RWPE2 (cell line): ENCODE results near the gene APOH.
A peak's percentile ranks its signal among the peaks of the same experiment; 100 is the strongest.

Experiments
- ATAC-seq: fragments of 200-7000 bp; cut with Tn5 transposase; 3 replicates; pipeline ENCODE4 v1.9.1; 2021; ENCODE audit warnings: low read depth
- DNase-seq: peaks from one replicate; pipeline ENCODE4 v3.0.0-alpha.2; 2020; ENCODE audit warnings: low spot score
- H3K27ac ChIP-seq: fragments of 450-650 bp; 2 replicates; pipeline ENCODE4 v1.5.1; 2017; ENCODE audit warnings: mild to moderate bottlenecking; ENCODE audit not compliant: poor library complexity, severe bottlenecking
- H3K27me3 ChIP-seq: fragments of 250-450 bp; sonication (Bioruptor Pico); 2 replicates; pipeline ENCODE4 v1.5.1; 2021; ENCODE audit warnings: mild to moderate bottlenecking, moderate library complexity; ENCODE audit not compliant: insufficient read depth, poor library complexity, severe bottlenecking
- H3K36me3 ChIP-seq: fragments of 250-450 bp; sonication (Bioruptor Pico); 2 replicates; pipeline ENCODE4 v1.5.1; 2020; ENCODE audit warnings: low read depth, mild to moderate bottlenecking, moderate library complexity
- H3K4me1 ChIP-seq: fragments of 250-450 bp; sonication (Bioruptor Pico); 2 replicates; pipeline ENCODE4 v1.5.1; 2021; ENCODE audit warnings: mild to moderate bottlenecking, moderate library complexity; ENCODE audit not compliant: insufficient read depth, poor library complexity, severe bottlenecking
- H3K4me3 ChIP-seq: fragments of 250-450 bp; sonication (Bioruptor Pico); 2 replicates; pipeline ENCODE4 v1.5.1; 2021; ENCODE audit warnings: mild to moderate bottlenecking, moderate library complexity; ENCODE audit not compliant: severe bottlenecking
- H3K9me3 ChIP-seq: fragments of 250-450 bp; sonication (Bioruptor Pico); 2 replicates; pipeline ENCODE4 v1.5.1; 2021; ENCODE audit warnings: mild to moderate bottlenecking, moderate library complexity; ENCODE audit not compliant: severe bottlenecking
- TF ChIP-seq, protein P1 (sequence below): fragments of 450-650 bp; IDR thresholded peaks from one replicate; pipeline ENCODE4 v1.5.1; 2017; ENCODE audit warnings: mild to moderate bottlenecking, moderate library complexity; ENCODE audit not compliant: poor library complexity, severe bottlenecking

APOH gene

DNA sequence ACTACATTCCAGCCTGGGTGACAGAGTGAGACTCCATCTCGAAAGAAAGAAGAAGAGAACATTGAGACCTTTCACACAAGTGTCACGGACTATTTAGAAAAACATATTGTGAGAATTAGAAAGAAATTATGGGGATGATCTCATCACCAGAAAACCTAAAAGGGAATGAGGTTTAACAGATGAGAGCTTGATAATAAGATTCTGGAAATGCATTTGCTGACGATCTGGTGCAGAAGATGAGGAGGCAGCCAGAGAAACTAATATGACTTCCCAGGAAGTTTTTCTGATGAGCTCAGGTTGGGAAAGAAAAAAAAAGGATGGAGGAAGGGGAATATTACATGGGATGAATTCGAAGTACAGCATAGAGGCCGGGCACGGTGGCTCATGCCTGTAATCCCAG lies 10.8 kb upstream of the APOH start:
- Histone ChIP-seq H3K4me1 (peaks cover 9% of the 10 kb centered on the region), H3K36me3 (no peaks in the 10 kb centered on the region), H3K27ac (peak overlapping the region; percentile 59), H3K27me3 (peaks cover 3% of the 10 kb centered on the region), H3K9me3 (peaks cover 2% of the 10 kb centered on the region), H3K4me3 (no peak overlapping the region)
- TF ChIP-seq, protein P1, sequence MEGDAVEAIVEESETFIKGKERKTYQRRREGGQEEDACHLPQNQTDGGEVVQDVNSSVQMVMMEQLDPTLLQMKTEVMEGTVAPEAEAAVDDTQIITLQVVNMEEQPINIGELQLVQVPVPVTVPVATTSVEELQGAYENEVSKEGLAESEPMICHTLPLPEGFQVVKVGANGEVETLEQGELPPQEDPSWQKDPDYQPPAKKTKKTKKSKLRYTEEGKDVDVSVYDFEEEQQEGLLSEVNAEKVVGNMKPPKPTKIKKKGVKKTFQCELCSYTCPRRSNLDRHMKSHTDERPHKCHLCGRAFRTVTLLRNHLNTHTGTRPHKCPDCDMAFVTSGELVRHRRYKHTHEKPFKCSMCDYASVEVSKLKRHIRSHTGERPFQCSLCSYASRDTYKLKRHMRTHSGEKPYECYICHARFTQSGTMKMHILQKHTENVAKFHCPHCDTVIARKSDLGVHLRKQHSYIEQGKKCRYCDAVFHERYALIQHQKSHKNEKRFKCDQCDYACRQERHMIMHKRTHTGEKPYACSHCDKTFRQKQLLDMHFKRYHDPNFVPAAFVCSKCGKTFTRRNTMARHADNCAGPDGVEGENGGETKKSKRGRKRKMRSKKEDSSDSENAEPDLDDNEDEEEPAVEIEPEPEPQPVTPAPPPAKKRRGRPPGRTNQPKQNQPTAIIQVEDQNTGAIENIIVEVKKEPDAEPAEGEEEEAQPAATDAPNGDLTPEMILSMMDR: no peak
- DNase-seq (no peak), ATAC-seq (no peak)

DNA sequence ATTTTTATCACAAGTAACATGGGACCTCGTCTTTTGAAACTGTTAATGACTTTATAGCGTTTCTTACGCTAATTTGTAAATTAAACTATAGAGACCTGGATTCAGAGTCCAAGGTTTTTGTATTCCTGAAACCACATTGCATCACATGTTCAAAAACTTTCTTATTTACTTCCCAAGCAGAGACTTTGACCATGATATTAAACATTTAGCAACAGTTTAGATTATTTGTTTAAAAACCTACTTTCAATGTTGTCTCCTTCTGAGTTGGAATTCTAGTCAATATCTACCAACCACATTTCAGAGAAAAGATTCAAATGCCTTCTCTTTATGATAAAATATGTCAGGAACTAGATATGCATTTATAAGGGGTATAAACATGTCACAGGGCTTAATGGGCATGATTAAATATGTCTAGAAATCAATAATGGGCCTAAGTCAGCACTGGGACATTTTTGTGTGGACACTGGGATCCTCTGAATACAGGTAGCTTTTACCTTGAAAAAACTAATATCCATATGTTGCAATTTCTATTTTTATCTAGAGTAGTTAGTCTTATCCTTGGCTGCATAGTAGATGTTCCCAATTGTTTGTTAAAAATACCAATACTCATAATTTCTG lies 6.3 kb upstream of the APOH start:
- DNase-seq (no peak), ATAC-seq (no peak)
- no peak overlapping the region for H3K4me3 ChIP-seq
- H3K27me3 ChIP-seq: peaks cover 3% of the 10 kb centered on the region
- peaks cover 4% of the 10 kb centered on the region for H3K4me1 ChIP-seq
- H3K9me3 ChIP-seq: no peaks in the 10 kb centered on the region
- H3K27ac ChIP-seq: no peak overlapping the region
- TF ChIP-seq, protein P1: no peak
- no peaks in the 10 kb centered on the region for H3K36me3 ChIP-seq

DNA sequence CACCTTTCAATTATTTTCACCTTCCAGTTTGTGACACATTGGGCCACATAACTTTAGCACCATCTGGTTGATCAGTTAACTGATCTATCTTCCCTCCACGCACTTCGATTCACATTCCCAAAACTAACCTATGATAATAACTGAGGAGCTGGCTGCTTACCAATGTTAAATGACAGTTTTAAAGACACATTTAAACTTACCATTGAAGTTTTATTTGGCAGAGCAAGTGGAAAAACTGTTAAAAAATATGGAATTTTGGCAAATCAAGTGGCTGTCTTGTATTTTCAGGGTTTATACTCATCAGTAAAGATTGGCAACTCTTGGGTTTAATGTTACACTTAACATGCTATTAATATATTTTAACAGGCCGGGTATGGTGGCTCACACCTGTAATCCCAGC lies 5.4 kb upstream of the APOH start:
- H3K27me3 ChIP-seq: peaks cover 3% of the 10 kb centered on the region
- DNase-seq: no peak
- H3K4me3 ChIP-seq: no peak overlapping the region
- H3K27ac ChIP-seq: no peak overlapping the region
- no peaks in the 10 kb centered on the region for H3K9me3 ChIP-seq
- TF ChIP-seq, protein P1: no peak
- no peaks in the 10 kb centered on the region for H3K4me1 ChIP-seq
- H3K36me3 ChIP-seq: no peaks in the 10 kb centered on the region
- no peak for ATAC-seq

DNA sequence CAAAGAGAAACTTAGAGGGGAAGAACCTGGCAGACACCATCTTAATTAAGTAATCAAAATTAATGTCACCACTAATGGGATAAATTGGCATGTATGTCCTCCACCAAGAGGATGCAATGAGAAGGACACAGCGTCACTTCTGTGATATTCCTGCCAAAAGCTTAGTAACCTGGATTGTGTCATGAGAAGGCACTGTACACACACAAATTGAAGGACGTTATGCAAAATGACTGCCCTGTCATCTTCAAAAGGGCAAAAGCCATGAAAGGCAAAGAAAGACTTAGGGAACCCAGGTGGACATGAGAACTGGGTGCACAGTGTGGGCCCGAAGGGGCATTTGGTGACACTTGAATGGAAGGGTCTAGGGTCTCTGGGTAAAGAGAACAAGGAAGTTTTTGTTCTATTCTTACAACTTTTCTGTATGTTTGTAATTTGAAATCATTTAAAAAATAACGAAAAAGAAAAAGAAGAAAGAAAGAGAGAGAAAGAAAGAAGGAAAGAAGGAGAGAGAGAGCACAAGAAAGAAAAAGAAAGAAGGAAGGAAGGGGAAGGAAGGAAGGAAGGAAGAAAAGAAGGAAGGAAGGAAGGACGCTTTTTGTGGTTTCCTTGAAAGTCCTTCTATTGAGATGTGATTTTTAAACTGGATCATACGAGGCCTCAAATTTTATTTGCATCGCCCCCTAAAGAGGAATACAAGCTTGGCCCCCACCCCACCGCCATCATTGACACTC lies 4.0 kb upstream of the APOH start:
- Histone ChIP-seq H3K4me3 (no peak overlapping the region), H3K27me3 (peaks cover 3% of the 10 kb centered on the region)
- DNase-seq: no peak

More for the DNA sequence above, 4.0 kb upstream of the APOH start:
- no peak overlapping the region for H3K27ac ChIP-seq
- H3K9me3 ChIP-seq: no peaks in the 10 kb centered on the region
- H3K36me3 ChIP-seq: no peaks in the 10 kb centered on the region
- no peaks in the 10 kb centered on the region for H3K4me1 ChIP-seq
- TF ChIP-seq, protein P1: no peak
- no peak for ATAC-seq
